Measurements from ENCODE around the gene CCR6.
"Not testable (repeated sequence)": the region's sequence is repeated elsewhere in the genome, so short reads cannot be mapped to it uniquely, and the experiment has no call there.

GRCh38 chr6:167167699-167168098 is 44.8 kb downstream of the CCR6 start:
- TF ChIP-seq, protein P1, sequence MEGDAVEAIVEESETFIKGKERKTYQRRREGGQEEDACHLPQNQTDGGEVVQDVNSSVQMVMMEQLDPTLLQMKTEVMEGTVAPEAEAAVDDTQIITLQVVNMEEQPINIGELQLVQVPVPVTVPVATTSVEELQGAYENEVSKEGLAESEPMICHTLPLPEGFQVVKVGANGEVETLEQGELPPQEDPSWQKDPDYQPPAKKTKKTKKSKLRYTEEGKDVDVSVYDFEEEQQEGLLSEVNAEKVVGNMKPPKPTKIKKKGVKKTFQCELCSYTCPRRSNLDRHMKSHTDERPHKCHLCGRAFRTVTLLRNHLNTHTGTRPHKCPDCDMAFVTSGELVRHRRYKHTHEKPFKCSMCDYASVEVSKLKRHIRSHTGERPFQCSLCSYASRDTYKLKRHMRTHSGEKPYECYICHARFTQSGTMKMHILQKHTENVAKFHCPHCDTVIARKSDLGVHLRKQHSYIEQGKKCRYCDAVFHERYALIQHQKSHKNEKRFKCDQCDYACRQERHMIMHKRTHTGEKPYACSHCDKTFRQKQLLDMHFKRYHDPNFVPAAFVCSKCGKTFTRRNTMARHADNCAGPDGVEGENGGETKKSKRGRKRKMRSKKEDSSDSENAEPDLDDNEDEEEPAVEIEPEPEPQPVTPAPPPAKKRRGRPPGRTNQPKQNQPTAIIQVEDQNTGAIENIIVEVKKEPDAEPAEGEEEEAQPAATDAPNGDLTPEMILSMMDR (IDR thresholded peaks at IDR 0.05) = not testable (repeated sequence)
- not testable (repeated sequence) for TF ChIP-seq POLR2A (IDR thresholded peaks at IDR 0.05)

Data from breast epithelium (tissue), 3 donors.